NCI-H2227 treated with DMSO at 0.1 percent for 48 hours (cell line): ENCODE results near the gene TICAM1.

Experiments
- DNase-seq: peaks from one replicate; lab custom pipeline; 2025; lab: John Stamatoyannopoulos, UW

The TICAM1 gene

GRCh38 chr19:4768934-4769777 is 62.4 kb downstream of the TICAM1 start:
- DNase-seq = peak; percentile 88
